Esophagus squamous epithelium (tissue), 4 donors: Measurements from ENCODE around the gene ATP10D.

Experiments
- POLR2A ChIP-seq, 4 donors: fragments of 450-650 bp; IDR thresholded peaks; one replicate each; pipeline ENCODE4 v1.6.1; 2017; ENCODE audit warnings: antibody characterized with exemption in 4 of 4, mild to moderate bottlenecking in 4 of 4, moderate library complexity in 3 of 4
- TF ChIP-seq, protein P1 (sequence below), 6 experiments: fragments of 450-650 bp in 4 of 6; fragments of 200-600 bp in 2 of 6; sonication (generic) in 2 of 6; IDR thresholded peaks; one replicate each; pipeline ENCODE4 v1.5.1; 2016 to 2019; ENCODE audit warnings: antibody characterized with exemption in 6 of 6, mild to moderate bottlenecking in 4 of 6, moderate library complexity in 4 of 6

GRCh38 chr4:47519239-47519883 is 34.3 kb downstream of the ATP10D start:
- TF ChIP-seq, protein P1, sequence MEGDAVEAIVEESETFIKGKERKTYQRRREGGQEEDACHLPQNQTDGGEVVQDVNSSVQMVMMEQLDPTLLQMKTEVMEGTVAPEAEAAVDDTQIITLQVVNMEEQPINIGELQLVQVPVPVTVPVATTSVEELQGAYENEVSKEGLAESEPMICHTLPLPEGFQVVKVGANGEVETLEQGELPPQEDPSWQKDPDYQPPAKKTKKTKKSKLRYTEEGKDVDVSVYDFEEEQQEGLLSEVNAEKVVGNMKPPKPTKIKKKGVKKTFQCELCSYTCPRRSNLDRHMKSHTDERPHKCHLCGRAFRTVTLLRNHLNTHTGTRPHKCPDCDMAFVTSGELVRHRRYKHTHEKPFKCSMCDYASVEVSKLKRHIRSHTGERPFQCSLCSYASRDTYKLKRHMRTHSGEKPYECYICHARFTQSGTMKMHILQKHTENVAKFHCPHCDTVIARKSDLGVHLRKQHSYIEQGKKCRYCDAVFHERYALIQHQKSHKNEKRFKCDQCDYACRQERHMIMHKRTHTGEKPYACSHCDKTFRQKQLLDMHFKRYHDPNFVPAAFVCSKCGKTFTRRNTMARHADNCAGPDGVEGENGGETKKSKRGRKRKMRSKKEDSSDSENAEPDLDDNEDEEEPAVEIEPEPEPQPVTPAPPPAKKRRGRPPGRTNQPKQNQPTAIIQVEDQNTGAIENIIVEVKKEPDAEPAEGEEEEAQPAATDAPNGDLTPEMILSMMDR (IDR thresholded peaks at IDR 0.05), result no peak
- no peak for TF ChIP-seq POLR2A (IDR thresholded peaks at IDR 0.05)
